A673 (cell line): ENCODE results near the gene MLXIP. TPM values are rescaled to one million over a fixed set of nuclear protein-coding genes. Genes with fewer than 3 reads are reported as not detected.

Experiments used
- BruUV-seq: library from RNA; stranded (reverse); fragments of 400-500 nt; replicated peaks from 2 replicates; lab custom pipeline; 2021; lab: Mats Ljungman, UMichigan
- CTCF ChIA-PET: fragments of 300-600 bp; sonication (Branson Sonifier 250); formaldehyde crosslinking; loops from one replicate; lab custom pipeline; 2022; ENCODE audit warnings: antibody characterized with exemption; lab: Charles Lee
- POLR2A ChIA-PET: fragments of 300-600 bp; sonication (Branson Sonifier 250); formaldehyde crosslinking; loops from one replicate; lab custom pipeline; 2022; ENCODE audit warnings: antibody characterized with exemption; ENCODE audit not compliant: low non-redundant PET; lab: Charles Lee
- DNase-seq: peaks from one replicate; pipeline ENCODE4 v3.0.0-alpha.2; 2015; ENCODE audit warnings: low spot score
- H3K27ac ChIP-seq: fragments of 200-600 bp; sonication (generic); 2 replicates; pipeline ENCODE4 v1.5.1; 2016; ENCODE audit warnings: mixed run types, low read depth, mild to moderate bottlenecking, mixed read lengths, antibody characterized with exemption, low read length; ENCODE audit not compliant: poor library complexity, severe bottlenecking
- H3K27me3 ChIP-seq: fragments of 200-600 bp; sonication (generic); replicated peaks from 2 replicates; pipeline ENCODE4 v1.6.1; 2017; ENCODE audit warnings: mixed run types, low read depth, mild to moderate bottlenecking, mixed read lengths, antibody characterized with exemption, low read length; ENCODE audit not compliant: insufficient read depth, poor library complexity
- H3K36me3 ChIP-seq: fragments of 200-600 bp; sonication (generic); 2 replicates; pipeline ENCODE4 v1.6.1; 2016; ENCODE audit warnings: mixed run types, mild to moderate bottlenecking, mixed read lengths, antibody characterized with exemption, low read length; ENCODE audit not compliant: insufficient read depth, poor library complexity, severe bottlenecking
- H3K4me1 ChIP-seq: fragments of 200-600 bp; sonication (generic); 2 replicates; pipeline ENCODE4 v1.6.1; 2017; ENCODE audit warnings: mixed run types, mild to moderate bottlenecking, mixed read lengths, antibody characterized with exemption, low read length; ENCODE audit not compliant: insufficient read depth, poor library complexity, severe bottlenecking
- H3K4me3 ChIP-seq: fragments of 200-600 bp; sonication (generic); 2 replicates; pipeline ENCODE4 v1.5.1; 2016; ENCODE audit warnings: low read depth, mixed run types, mild to moderate bottlenecking, mixed read lengths, low read length; ENCODE audit not compliant: poor library complexity, severe bottlenecking
- H3K9me3 ChIP-seq: fragments of 200-600 bp; sonication (generic); 2 replicates; pipeline ENCODE4 v1.6.1; 2016; ENCODE audit warnings: mixed run types, low read depth, mild to moderate bottlenecking, mixed read lengths, antibody characterized with exemption, low read length; ENCODE audit not compliant: poor library complexity, severe bottlenecking
- CTCF ChIP-seq: fragments of 300-800, 200-600 bp; sonication (generic); conservative IDR thresholded peaks from 2 replicates; pipeline ENCODE4 v1.5.1; 2017; ENCODE audit warnings: low read depth, mild to moderate bottlenecking, antibody characterized with exemption, low read length, moderate library complexity, mixed read lengths
- EZH2 ChIP-seq: fragments of 200-600 bp; sonication (generic); IDR thresholded peaks from 2 replicates; pipeline ENCODE4 v1.6.1; 2017; ENCODE audit warnings: borderline replicate concordance, low read depth, mild to moderate bottlenecking, mixed read lengths, antibody characterized with exemption, low read length; ENCODE audit not compliant: poor library complexity, severe bottlenecking
- intact Hi-C: fragments of 100-400 bp; cut with micrococcal nuclease; formaldehyde crosslinking; loops from one replicate; pipeline ENCODE4 v1.10.0; 2022; ENCODE audit not compliant: unreplicated experiment
- total RNA-seq: library from RNA; stranded (reverse); gene quantifications from 2 replicates; pipeline ENCODE4 v1.2.3, GENCODE V29; 2021

MLXIP gene
- total RNA-seq, 1 experiment from 2014 or later: 32.7 TPM

GRCh38 chr12:122124370-122124769 is 45.8 kb downstream of the MLXIP start:
- POLR2A ChIA-PET: no interaction called here
- intact Hi-C loops: no loop called here

GRCh38 chr12:122125452-122126341 is 47.1 kb downstream of the MLXIP start:
- no TSS peak for BruUV-seq

More at GRCh38 chr12:122124370-122124769, 45.8 kb downstream of the MLXIP start:
- no peak for DNase-seq
- Histone ChIP-seq H3K4me3 (no peak overlapping the region), H3K27ac (no peak overlapping the region), H3K27me3 (no peaks in the 10 kb centered on the region), H3K4me1 (peaks cover 15% of the 10 kb centered on the region), H3K9me3 (no peaks in the 10 kb centered on the region), H3K36me3 (peaks cover 4% of the 10 kb centered on the region)
- no TSS peak for BruUV-seq
- CTCF ChIA-PET: interaction anchor here (0.9 to 2.3 kb wide), 2 partner anchors 70 to 206 kb away, joined by 3 to 18 read pairs; partner anchors contain the start of gene CFAP251
- TF ChIP-seq EZH2 (no peak), CTCF (no peak)

GRCh38 chr12:122126342-122126635 is 47.7 kb downstream of the MLXIP start:
- Histone ChIP-seq H3K27me3 (no peaks in the 10 kb centered on the region), H3K4me3 (no peak overlapping the region), H3K9me3 (no peaks in the 10 kb centered on the region), H3K4me1 (peaks cover 15% of the 10 kb centered on the region), H3K36me3 (peaks cover 15% of the 10 kb centered on the region), H3K27ac (no peak overlapping the region)
- BruUV-seq: no TSS peak
- CTCF ChIA-PET: interaction anchor here (0.6 kb wide), 1 partner anchor 83 kb away, joined by 4 read pairs; no protein-coding TSS in a partner anchor
- intact Hi-C loops: no loop called here
- no peak for TF ChIP-seq CTCF
- TF ChIP-seq EZH2: no peak
- POLR2A ChIA-PET: no interaction called here
- no peak for DNase-seq

More at GRCh38 chr12:122125452-122126341, 47.1 kb downstream of the MLXIP start:
- CTCF ChIA-PET: interaction anchor here (0.6 kb wide), 2 partner anchors 83 to 428 kb away, joined by 4 to 6 read pairs; no protein-coding TSS in a partner anchor
- H3K36me3 ChIP-seq: peaks cover 14% of the 10 kb centered on the region
- intact Hi-C loops: no loop called here
- no peak overlapping the region for H3K4me3 ChIP-seq
- H3K9me3 ChIP-seq: no peaks in the 10 kb centered on the region
- POLR2A ChIA-PET: no interaction called here
- TF ChIP-seq CTCF (no peak), EZH2 (no peak)
- no peak overlapping the region for H3K27ac ChIP-seq
- DNase-seq: no peak
- H3K27me3 ChIP-seq: no peaks in the 10 kb centered on the region
- H3K4me1 ChIP-seq: peaks cover 15% of the 10 kb centered on the region
